Measurements from ENCODE around the gene IRAK2.
"Not testable (repeated sequence)": the region's sequence is repeated elsewhere in the genome, so short reads cannot be mapped to it uniquely, and the experiment has no call there.

Gene IRAK2

DNA sequence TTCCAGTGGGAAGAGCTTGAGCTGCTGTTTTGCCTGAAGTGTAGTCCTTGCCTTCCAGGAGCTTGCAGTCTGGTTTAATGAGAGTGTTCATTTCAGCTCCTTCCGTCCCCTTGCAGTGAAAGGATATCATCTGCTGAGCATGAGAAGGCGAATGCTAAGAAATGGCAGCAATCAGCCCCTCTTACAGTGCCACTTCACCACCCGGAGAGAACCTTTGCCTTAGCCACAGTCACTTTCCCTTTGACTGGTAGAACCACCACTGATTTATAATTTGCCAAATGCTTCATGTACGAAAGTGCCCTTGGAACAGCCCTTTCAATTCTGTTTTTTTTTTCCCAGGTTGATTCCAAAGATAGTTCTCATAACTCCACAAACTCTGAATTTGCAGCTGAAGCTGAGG, 95.1 kb downstream of the IRAK2 start:
- no peak for DNase-seq

- no peak for DNase-seq
Observed at GRCh38 chr3:10260211-10260701, 95.5 kb downstream of the IRAK2 start.

DNA sequence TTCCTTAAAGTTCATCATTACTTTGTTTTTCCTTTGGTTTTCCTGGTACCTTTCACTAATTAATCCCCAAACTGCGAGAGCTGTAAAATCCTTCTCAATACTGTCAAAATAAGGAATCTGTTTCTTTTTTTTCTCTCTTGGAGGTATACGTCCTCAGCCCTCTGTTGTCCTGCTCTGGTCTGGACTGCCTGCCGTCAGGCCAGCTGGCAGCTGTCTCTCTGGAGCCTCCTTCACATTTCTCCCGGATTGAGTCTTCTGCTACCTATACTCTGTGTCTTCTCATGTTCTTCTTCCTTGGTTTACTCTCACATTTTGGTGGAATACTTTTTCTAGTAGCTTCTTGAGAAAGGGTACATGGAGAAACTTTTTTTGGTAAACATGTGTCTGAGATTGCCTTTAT, 97.3 kb downstream of the IRAK2 start:
- no peak for DNase-seq

DNA sequence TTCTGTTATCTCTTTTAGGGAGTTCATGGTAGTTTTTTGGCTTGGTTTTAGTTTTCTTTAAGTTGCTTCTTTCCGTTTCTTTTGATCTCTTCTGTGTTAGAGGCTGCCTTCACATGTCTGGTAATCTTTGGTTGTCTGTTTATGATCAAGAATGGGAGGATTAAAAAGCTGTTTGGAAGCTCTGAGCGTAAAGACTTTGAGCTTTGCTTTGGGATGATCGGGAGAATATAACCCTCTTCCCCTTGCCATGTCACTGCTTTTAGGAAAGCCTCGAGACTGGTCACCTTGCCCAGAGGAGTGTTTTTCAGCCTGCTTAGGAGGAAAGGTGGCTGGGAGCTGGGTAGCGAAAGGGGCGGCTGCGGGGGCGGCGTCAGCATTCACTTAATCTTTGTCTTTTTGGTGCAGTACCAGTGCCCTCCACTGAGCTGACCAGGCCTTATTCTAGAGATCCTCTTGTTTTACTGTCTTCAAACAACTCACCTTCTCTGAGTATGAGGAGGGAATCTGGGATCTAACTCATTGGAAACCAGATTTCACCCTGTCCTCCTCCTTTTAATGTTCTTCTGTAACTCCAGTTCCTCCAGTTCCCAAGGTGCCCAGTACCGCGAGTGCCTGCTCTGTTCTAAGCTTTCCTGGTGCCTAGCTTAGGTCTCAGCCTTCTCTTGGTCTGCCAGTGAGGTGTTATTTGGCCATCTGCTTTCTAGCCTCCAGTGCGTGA, 99.1 kb downstream of the IRAK2 start:
- DNase-seq, result no peak

DNA sequence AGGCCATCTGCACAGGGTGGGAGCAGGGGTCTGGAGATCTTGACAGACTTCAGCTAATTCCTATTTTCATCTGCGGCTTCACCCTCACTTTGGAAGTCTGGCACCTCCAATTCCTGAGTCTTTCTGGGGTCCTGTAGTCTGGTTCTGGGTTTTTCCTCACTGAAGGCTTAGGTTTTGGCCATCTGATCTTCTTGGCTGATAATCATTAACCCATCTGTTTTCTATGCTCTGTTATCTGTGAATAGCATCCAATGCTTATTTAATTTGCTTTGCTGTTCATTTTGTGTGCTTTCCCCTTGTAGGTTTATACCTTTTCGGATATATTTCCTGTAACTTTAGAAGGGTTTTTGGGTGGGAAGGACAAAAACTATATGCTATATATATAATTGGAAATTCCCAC, 101.1 kb downstream of the IRAK2 start:
- no peak for DNase-seq

GRCh38 chr3:10266936-10267335, 102.2 kb downstream of the IRAK2 start:
- DNase-seq, result not testable (repeated sequence)

GRCh38 chr3:10268116-10268515, 103.4 kb downstream of the IRAK2 start:
- no peak for DNase-seq

- DNase-seq, result no peak
Observed at GRCh38 chr3:10268930-10269329, 104.2 kb downstream of the IRAK2 start.

DNA sequence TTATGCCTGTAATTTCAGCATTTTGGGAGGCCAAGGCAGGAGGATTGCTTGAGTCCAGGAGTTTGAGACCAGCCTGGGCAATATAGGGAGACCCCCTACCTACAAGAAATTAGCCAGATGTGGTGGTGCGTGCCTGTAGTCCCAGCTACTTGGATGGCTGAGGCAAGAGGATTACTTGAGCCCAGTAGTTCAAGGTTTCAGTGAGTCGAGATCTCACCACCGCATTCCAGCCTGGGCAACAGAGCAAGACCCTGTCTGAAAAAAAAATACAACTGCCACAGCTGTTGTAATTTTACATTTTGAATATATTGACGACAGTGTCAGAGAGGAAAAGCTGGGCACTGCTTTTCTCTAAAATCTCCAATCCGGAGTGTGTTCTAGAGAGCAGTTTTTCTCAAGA, 104.7 kb downstream of the IRAK2 start:
- DNase-seq, result no peak

GRCh38 chr3:10272476-10272875, 107.8 kb downstream of the IRAK2 start:
- not testable (repeated sequence) for DNase-seq

GRCh38 chr3:10272977-10273376, 108.3 kb downstream of the IRAK2 start:
- DNase-seq, result no peak

DNA sequence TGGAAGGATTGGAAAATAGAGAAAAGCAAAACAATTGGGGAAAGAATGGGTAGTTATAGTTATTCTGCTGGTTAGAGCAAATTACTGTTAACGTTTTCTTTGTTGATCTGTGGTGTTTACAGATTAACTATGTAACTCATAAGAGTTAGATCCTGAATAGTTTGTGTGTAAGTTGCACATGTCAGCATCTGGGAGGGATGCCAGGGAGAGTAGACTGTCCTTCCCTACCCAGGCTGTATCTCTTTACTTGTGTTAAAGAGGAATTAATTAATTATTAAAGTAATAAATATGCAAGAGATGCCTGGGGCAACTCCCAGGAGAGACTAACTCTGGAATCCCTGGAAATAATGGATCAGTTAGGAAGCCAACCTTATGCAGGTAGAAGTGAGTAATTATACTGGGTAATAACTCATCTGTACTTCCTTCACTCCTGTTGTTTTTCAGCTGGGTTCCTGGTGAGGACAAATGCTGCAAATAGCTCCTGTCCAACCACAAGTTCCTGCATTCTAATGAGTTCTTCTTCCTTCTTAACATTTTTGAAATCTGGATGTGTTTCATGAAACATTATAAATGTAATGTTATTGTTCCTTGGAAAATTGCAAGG, 109.1 kb downstream of the IRAK2 start:
- DNase-seq, result no peak

- no peak for DNase-seq
Observed at GRCh38 chr3:10274601-10275000, 109.9 kb downstream of the IRAK2 start.

- DNase-seq, result no peak
Observed at GRCh38 chr3:10277115-10277625, 112.5 kb downstream of the IRAK2 start.

DNA sequence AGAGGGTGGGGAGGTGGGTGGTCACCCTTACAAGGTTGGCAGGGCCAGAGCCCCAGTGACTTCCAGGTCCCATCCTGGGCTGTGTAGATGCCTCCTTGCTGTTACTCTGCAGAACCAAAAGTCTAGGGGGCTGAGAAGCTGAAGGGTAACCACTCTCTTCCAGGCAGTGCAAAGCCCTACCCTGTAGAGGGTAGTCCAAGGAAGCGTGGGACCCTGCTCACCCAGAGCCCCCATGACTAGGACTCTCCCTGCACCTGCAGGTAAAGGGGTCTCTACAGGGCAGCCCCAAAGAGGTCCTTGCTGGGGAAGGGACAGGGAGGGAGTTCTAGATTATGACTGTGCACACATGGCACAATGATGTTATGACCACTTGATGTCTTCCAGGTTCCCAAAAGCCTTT, 113.8 kb downstream of the IRAK2 start:
- no peak for DNase-seq

DNA sequence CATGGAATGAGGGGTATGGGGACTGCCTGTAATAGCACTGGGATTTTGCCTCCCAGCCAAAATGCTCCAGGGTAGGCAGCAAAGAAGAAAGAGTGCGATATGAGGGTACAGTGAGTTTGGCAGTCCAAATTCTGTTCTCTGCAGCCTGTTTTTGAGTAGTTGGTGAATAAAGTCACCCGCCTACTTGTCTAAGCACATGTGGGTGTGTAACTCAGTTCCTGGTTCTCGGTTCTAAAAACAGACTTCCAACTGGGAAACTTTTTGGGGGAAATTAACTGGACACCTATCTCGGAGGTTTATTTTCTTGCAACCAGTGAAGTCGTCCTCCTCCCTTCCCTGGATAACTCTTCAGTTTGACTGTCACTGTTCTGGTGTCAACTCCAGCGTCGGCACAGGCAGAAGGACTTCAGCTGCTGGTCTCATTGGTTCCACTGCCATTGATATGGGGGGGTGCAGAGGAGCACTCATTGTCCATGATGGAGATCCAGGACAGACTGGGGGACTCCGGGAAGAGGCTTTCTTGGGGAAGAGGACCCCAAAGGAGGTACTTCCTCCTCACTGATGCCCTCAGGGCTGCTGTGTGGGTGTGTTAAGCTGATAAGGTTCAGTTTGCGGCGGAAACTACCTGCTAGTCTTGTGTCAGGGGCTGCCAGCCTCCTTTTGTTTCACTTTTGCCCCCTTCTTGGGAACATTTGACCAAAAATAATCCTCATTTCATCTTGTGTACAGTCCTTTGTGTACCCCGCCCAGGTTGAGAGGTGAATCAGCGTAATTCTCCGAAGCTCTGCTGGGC, 114.9 kb downstream of the IRAK2 start:
- no peak for DNase-seq

DNA sequence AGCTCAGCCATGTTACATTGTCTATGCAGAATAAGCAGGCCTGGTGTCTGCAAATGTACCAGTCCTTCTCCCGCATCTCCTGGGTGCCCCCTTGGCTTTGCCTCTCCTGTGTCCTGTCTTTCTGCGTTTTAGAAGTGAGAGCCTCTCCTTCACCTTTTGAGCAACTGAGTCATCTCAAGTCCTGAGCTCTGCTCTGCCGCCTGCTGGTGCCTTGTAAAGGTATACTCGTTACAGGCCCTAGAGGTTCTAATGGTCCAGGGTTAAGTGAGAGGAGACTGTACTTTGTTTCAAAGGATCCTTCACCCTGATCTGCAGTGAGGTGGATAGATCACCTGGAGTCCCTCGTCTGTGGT, 115.4 kb downstream of the IRAK2 start:
- no peak for DNase-seq

DNA sequence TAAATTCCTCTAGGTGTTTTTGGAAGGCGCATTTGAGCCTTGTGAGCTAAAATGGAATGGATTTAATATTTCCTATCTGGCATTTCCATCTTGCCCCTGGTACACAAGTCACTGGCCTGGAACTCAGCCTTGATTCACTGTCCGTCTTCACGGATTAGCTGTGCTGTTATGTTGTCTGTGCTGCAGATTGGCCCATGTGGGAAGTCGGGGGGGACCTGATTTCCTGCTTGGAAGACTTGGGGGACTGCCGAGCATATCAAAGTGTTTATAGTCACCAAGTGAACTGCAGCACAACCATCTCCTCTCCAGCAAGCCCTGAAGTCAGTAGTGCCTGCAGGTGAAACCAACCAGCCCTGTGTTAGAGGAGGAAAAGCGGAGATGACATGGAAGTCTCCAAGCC, 115.9 kb downstream of the IRAK2 start:
- DNase-seq, result no peak

DNA sequence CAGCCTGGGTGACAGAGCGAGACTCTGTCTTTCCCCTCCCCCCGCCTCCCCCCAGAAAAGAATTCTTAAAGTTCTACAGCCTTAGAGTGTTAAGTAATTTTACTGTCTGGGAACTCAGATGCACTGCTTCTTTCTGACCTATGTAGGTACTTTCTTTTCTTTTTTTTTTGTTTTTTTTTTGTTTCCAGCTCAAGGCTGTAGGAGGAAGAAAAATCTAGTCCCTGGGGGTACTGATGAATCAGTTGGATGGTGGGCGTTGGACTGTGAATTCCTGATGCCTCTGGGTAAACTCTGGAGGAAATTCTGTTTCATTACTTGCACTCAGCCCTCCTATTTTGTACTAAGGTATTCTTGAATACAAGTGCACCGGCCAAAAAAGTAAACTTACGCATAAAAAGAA, 117.2 kb downstream of the IRAK2 start:
- no peak for DNase-seq

DNA sequence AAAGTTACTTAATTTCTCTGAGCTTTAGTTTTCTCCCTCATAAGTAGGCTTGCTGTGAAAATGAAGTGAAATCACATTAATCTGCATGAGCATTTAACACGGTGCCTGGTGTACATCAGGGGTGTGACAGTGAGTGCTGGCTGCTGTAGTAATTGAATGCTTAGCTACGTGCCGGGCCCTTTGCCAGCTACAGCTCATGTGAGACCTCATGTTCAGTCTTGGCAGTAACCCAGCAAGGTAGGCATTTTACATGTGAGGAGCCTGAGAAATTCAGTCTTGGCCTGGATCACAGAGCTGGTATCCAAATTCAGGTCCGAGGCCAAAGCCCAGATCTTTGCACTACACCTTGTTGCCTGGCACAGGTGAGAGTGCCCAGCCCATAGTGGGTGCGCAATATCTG, 118.9 kb downstream of the IRAK2 start:
- no peak for DNase-seq

DNA sequence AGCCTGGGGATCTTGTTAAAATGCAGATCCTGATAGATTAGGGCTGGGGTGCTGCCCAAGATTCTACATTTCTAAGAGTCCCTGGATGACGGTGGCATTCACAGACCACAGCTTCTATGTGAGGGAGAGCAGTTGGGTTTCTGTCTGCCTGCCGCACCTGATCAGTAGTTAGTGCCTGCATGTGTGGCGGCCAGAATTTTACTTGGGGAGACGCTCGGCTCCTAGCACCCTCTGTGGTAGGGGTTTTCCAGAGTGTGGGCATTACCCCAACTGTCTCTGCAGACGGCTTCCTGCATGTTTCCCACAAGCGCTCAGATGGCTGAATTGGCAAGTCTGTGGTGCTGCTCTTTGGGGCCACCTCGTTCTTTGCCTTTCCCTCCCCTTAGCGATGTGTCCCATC, 119.8 kb downstream of the IRAK2 start:
- DNase-seq, result no peak

DNA sequence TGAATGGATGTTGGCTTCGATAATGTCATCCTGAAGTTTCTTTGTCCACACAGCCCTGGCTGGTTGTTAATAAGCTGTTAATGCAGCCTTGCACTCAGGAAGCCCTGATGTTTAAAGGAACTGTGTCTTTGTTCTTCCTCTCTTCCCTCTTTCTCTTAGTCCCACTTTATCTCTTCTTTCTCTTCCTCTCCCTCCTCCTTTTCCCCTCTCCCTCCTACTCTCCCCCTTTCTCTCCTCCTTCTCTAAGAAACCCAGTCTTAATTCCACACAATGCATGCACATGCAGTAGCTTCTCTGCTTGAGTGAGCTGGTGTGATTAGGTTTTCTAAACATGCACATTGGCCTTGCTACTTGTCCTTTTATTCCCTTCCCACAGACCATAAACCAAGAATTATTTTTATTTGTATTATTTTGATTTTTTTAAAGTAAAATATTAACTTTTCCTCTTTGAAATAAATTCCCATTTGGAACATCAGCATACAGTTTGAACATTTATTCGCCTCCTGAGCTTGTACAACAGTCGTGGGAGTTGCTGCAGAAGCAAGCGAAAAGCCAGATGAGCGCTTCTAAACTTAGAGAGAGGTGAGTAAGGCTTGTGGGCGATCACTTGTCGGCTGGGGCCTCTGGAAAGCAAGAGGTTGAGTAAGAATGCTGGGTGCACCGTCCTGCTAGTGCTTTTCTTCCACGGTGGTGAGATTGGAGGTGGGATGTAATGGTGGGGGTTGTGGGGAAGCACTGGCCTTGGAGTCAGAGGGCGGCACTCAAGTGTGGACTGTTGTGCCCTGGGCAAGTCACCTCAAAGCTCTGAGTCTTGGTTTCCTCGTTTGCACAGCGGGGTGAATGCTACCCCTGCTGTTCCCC, 120.8 kb downstream of the IRAK2 start:
- no peak for DNase-seq

- DNase-seq, result no peak
Observed at GRCh38 chr3:10286133-10286524, 121.4 kb downstream of the IRAK2 start.
